GM19467 (cell line): ENCODE measurements around the gene PRTG.
"Not testable (repeated sequence)": the region's sequence is repeated elsewhere in the genome, so short reads cannot be mapped to it uniquely, and the experiment has no call there.

Experiments
- ATAC-seq: cut with Tn5 transposase; IDR thresholded peaks from one replicate; pipeline ENCODE4 v1.9.1; 2021; ENCODE audit warnings: mild to moderate bottlenecking, moderate library complexity; ENCODE audit not compliant: unreplicated experiment

PRTG gene

DNA sequence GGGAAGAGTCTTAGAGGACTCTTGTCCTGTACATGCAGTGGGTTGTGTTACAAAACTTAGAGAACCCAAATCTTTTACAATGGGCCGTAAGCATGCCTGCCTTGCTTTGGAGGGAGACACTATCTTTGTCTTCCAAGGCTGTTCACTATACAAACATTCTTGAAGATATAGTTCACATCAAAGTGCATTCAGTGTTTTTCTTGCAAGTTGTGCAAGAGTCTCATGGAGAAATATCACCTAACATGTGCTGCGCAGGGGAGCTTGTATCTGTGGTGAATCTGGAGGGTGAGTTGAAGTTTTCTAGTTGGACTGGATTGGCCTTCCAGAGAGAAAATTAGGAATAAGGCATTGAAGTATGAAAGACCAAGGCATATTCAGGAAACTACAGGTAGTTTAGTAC, 7.8 kb upstream of the PRTG start:
- ATAC-seq, result no peak

- ATAC-seq, result no peak
Observed at GRCh38 chr15:55743729-55744655, 1.0 kb upstream of the PRTG start.

GRCh38 chr15:55742498-55742926, 440 bp downstream of the PRTG start:
- ATAC-seq, result no peak

DNA sequence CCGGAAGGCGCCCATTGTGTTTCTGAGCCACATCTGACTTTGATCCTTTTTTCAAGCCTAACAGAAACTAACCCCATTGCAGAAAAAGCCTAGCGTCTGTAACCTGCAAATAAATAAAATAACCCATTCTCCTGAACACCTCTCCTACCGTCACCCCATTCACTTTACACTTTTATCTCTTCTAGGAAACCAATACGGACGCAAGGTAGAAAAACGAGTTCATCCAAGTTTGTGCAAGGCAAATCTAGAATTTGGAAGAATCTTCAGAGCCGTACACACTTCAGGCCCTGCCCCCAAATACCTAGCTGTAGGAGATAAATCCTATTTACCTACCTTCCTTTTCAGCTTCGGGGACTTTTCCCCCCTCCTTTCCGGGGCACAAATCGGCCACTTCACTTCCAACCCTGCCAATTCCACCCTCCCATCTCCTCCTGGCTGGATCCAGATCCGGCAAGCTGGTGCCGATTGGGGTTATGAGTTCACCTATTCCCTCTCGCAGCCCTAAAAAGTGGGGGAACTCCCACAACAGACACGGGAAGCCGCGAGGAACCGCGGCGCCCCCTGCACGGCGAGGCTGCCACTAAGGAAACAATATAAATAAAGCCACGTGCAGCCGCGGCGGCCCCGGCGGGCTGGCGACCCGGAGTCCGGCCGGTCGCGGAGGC, 987 bp downstream of the PRTG start:
- no peak for ATAC-seq

- no peak for ATAC-seq
Observed at GRCh38 chr15:55740981-55741832, 1.7 kb downstream of the PRTG start.

- ATAC-seq, result no peak
Observed at GRCh38 chr15:55740359-55740878, 2.5 kb downstream of the PRTG start.

GRCh38 chr15:55739641-55740040, 3.3 kb downstream of the PRTG start:
- no peak for ATAC-seq

GRCh38 chr15:55738715-55739114, 4.2 kb downstream of the PRTG start:
- ATAC-seq, result no peak

GRCh38 chr15:55737373-55737772, 5.6 kb downstream of the PRTG start:
- ATAC-seq, result no peak

DNA sequence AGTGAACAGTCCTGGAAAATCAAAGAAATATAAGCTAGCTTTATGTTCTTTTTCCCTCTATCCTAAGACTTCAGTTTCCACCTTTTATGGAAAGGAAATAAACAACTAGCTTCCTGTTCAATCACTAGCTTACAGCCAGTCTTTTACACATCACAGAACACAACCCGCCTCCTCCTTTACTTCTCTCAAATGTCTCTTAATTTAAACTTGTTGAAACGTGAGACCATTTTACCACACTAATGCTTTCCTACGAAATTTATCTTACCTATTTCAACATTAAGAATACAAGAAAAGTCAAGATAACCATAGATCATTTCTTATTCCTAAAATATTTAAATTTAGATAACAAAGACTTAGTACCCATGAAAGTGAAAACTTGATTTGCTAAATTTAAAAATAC, 6.2 kb downstream of the PRTG start:
- no peak for ATAC-seq

DNA sequence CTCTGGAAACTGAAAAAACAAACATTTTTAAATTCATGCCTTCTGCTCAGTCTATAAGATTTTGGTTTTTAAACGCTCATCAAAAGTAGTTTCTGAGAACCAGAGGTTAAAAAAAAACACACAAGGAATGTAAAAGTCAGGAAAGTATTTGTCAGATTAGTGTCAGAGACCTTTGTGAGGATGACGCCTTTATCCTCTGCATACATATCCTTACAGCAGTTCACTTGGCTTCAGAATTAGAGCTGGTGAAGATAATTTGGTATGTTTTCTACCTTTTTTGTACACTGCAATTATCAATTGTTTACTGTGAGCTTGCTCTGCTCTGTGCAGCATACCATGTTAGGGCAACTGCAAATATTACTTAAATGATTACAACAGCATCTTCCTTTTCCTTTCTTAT, 8.3 kb downstream of the PRTG start:
- ATAC-seq, result no peak

DNA sequence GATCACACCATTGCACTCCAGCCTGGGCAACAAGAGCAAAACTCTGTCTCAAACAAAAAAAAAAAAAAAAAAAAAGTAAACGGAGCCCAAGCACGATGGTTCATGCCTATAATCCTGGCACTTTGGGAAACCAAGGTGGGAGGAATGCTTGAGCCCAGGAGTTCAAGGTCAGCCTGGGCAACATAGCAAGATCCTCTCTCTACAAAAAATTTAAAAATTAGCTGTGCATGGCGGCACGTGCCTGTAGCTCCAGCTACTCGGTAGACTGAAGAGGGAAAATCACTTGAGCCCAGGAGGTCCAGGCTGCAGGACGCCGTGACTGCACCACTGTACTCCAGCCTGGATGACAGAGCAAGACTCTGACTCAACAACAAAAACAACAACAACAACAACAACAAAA, 9.5 kb downstream of the PRTG start:
- not testable (repeated sequence) for ATAC-seq

DNA sequence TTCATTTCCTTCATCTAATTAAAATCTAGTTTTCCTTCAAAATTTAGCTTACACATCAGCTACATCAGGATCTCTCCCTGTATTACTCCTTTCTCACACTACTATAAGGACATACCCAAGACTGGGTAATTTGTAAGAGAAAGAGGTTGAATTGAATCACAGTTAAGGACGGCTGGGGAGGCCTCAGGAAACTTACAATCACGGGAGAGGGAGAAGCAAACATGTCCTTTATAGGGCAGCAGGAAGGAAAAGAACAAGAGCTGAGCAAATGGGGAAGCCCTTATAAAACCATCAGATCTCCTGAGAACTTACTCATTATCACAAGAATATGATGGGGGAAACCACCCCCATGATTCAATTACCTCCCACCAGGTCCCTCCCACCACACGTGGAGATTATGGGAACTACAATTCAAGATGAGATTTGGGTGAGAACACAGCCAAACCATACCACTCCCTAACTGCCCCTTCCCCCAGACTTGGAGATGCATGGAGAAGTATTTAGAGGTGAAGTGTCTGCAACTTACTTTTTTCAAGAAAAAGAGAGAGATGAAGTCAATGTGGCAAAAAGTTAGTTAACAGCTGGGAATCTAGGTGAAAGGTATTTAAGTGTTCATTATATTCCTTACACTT, 21.3 kb downstream of the PRTG start:
- no peak for ATAC-seq

DNA sequence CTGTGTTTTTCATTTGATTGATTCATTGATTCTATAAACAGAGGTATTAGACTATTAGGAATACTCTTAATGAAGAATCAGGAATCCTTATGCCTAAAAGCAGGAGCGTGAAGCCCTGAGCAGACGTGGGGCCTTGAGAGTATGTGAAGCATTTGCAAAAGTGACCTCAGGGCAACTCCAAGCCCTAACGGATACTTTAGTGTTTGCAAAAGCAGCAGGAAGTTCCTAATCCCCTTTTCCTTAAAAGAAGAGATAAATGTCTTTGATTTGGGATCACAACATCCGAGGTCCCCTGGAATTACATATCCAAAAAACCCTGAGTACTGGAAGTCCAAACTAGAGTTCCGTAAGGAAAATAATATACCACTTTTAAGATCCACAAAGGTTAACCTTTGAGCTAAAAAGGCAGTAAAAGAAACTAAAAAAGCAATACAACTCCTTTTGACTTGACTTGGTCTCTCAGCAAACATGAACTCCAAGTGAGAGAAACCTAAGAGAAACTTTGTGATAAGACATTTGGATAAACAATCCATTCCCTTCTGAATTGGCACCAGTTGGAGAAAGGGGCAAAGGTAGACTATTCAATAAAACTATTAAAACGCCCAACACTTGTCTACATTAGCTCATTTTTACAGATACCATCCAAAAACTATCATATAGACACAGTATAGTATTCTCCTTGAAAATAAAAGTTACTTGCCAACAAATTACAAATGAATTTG, 27.4 kb downstream of the PRTG start:
- ATAC-seq, result no peak

- ATAC-seq, result no peak
Observed at GRCh38 chr15:55714064-55714463, 28.9 kb downstream of the PRTG start.

- no peak for ATAC-seq
Observed at GRCh38 chr15:55712363-55712762, 30.6 kb downstream of the PRTG start.

DNA sequence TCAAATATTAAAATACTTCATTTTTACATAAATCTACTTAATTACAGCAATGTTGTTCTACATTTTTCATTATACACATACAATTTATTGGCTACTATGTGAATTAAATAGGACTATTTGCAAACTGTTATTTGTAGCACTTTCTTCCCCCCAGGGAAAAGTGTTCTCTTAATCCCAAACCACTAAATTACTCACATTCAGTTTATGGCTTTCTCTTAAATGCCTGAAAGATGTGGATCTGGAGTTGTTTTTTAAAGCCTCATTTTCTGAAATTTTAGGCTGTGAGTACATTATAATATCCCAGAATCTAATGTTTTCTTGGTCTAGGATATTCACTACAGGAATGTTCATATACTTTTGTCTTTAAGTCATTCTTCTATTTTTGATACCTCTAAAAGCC, 32.7 kb downstream of the PRTG start:
- no peak for ATAC-seq

- no peak for ATAC-seq
Observed at GRCh38 chr15:55709458-55709857, 33.5 kb downstream of the PRTG start.

DNA sequence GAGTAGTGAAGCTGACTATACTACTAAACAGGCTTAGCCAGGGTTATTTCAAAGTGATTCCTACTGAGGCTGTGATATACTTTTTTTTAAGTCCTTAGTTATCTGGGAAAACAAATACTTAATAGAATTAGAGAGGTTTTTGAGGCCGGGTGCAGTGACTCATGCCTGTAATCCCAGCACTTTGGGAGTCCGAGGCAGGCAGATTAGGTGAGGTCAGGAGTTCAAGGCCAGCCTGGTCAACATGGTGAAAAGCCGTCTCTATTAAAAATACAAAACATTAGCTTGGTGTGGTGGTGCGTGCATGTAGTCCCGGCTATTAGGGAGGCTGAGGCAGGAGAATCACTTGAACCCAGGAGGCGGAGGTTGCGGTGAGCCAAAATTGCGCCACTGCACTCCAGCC, 34.2 kb downstream of the PRTG start:
- ATAC-seq, result no peak

- ATAC-seq, result no peak
Observed at GRCh38 chr15:55707951-55708350, 35.0 kb downstream of the PRTG start.
